Measurements from ENCODE around the gene CCL28.

- TF ChIP-seq, protein P1, sequence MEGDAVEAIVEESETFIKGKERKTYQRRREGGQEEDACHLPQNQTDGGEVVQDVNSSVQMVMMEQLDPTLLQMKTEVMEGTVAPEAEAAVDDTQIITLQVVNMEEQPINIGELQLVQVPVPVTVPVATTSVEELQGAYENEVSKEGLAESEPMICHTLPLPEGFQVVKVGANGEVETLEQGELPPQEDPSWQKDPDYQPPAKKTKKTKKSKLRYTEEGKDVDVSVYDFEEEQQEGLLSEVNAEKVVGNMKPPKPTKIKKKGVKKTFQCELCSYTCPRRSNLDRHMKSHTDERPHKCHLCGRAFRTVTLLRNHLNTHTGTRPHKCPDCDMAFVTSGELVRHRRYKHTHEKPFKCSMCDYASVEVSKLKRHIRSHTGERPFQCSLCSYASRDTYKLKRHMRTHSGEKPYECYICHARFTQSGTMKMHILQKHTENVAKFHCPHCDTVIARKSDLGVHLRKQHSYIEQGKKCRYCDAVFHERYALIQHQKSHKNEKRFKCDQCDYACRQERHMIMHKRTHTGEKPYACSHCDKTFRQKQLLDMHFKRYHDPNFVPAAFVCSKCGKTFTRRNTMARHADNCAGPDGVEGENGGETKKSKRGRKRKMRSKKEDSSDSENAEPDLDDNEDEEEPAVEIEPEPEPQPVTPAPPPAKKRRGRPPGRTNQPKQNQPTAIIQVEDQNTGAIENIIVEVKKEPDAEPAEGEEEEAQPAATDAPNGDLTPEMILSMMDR (IDR thresholded peaks at IDR 0.05), result no peak
- TF ChIP-seq EZH2 (IDR thresholded peaks at IDR 0.05) (no peak), EZH2phosphoT487 (IDR thresholded peaks at IDR 0.05) (no peak)
These were observed 35.6 kb downstream of the CCL28 start for GRCh38 chr5:43376496-43377140.

Measured in neural progenitor cell (in vitro differentiated cells).